Lower leg skin (tissue), 3 donors: ENCODE measurements around the gene EFCAB6.

Experiments
- POLR2A ChIP-seq, 2 donors: fragments of 450-650 bp; IDR thresholded peaks; one replicate each; pipeline ENCODE4 v1.6.1; 2016 to 2017; ENCODE audit warnings: antibody characterized with exemption in 2 of 2, mild to moderate bottlenecking in 1 of 2, moderate library complexity in 1 of 2
- TF ChIP-seq, protein P1 (sequence below), 3 donors: fragments of 450-650 bp; IDR thresholded peaks; one replicate each; pipeline ENCODE4 v1.5.1; 2016; ENCODE audit warnings: antibody characterized with exemption in 3 of 3, mild to moderate bottlenecking in 3 of 3, moderate library complexity in 2 of 3

DNA sequence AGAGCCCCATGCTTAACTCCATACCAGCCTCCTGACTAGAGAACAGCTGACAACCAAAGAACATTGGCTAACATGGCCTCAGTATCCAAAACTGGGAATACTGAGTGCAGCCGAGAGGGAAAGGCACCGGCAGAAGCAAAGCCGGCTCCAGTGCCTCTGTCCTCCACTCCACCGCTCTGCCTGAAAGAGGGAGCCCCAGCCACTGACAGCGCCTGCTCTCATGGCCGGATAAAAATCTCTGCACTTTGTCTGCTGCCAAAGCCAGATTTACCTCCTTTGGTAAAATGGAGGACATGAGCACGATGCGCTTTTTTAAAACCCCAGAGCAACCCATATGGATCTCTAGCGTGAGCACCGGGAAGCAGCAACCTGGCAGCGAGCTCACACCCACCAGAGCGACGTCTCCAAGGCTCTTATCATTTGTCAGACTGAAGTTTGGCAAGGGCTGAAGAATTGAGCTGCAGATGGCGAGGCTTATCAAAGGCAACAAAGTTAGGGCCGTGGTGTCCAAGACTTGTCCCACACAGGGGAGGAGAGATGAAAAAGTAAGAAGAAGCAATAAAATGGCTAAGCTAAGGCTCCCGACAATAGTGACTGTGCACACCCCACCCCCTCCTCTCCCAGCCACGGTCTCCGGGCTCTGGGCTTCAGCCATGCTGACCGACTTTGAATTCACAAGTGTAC lies 71.4 kb downstream of the EFCAB6 start:
- TF ChIP-seq, protein P1, sequence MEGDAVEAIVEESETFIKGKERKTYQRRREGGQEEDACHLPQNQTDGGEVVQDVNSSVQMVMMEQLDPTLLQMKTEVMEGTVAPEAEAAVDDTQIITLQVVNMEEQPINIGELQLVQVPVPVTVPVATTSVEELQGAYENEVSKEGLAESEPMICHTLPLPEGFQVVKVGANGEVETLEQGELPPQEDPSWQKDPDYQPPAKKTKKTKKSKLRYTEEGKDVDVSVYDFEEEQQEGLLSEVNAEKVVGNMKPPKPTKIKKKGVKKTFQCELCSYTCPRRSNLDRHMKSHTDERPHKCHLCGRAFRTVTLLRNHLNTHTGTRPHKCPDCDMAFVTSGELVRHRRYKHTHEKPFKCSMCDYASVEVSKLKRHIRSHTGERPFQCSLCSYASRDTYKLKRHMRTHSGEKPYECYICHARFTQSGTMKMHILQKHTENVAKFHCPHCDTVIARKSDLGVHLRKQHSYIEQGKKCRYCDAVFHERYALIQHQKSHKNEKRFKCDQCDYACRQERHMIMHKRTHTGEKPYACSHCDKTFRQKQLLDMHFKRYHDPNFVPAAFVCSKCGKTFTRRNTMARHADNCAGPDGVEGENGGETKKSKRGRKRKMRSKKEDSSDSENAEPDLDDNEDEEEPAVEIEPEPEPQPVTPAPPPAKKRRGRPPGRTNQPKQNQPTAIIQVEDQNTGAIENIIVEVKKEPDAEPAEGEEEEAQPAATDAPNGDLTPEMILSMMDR (IDR thresholded peaks at IDR 0.05): no peak
- TF ChIP-seq POLR2A (IDR thresholded peaks at IDR 0.05): no peak
